Left lung (tissue), 14 donors: ENCODE measurements around the gene BCKDHB. TPM values are rescaled to one million over a fixed set of nuclear protein-coding genes. Genes with fewer than 3 reads are reported as not detected.
"Not testable (repeated sequence)": the region's sequence is repeated elsewhere in the genome, so short reads cannot be mapped to it uniquely, and the experiment has no call there.

ENCODE experiments used
- ATAC-seq: fragments of 200-7000 bp; cut with Tn5 transposase; one replicate; pipeline ENCODE4 v1.9.1; 2020; ENCODE audit warnings: moderate library complexity
- DNase-seq, 4 donors: peaks; one replicate each; pipeline ENCODE4 v3.0.0-alpha.2; 2013 to 2020
- H3K27ac ChIP-seq, 2 donors: fragments of 200-600 bp; sonication (generic) in 1 of 2; one replicate each; pipeline versions ENCODE4 v1.5.0 to v1.8.0; 2020 to 2021
- H3K27me3 ChIP-seq, 2 donors: fragments of 200-600 bp; sonication (generic) in 1 of 2; one replicate each; pipeline versions ENCODE4 v1.5.0 to v1.8.0; 2020 to 2021
- H3K36me3 ChIP-seq, 2 donors: fragments of 200-600 bp; sonication (generic) in 1 of 2; one replicate each; pipeline versions ENCODE4 v1.5.0 to v1.8.0; 2020 to 2021
- H3K4me1 ChIP-seq, 2 donors: fragments of 200-600 bp; one replicate each; pipeline ENCODE4 v1.8.0; 2021
- H3K4me3 ChIP-seq, 2 donors: fragments of 200-600 bp; sonication (generic) in 1 of 2; one replicate each; pipeline versions ENCODE4 v1.5.0 to v1.8.0; 2020 to 2021; ENCODE audit warnings: mild to moderate bottlenecking in 1 of 2
- H3K9me3 ChIP-seq, 2 donors: fragments of 200-600 bp; sonication (generic) in 1 of 2; one replicate each; pipeline versions ENCODE4 v1.5.0 to v1.8.0; 2020 to 2021
- CTCF ChIP-seq, 2 donors: fragments of 200-600 bp; sonication (generic) in 1 of 2; IDR thresholded peaks; one replicate each; pipeline versions ENCODE4 v1.5.0 to v1.8.0; 2021; ENCODE audit warnings: antibody characterized with exemption in 2 of 2
- intact Hi-C, 2 donors: fragments of 100-400 bp; cut with DNase I; formaldehyde crosslinking; loops; one replicate each; pipeline versions ENCODE4 v1.11.2 to v1.14.2; 2022
- long read RNA-seq, 12 donors: library from polyadenylated mRNA in 2 of 12; unstranded in 2 of 12; transcript quantifications; one replicate each; pipeline ENCODE4 v2.0.0 and lab custom pipeline, GENCODE V29; 2019 to 2026
- polyA plus RNA-seq, 6 donors: library from polyadenylated mRNA; unstranded; fragments of 120-200 nt; gene quantifications; one replicate each; pipeline ENCODE4 v1.2.1, GENCODE V29; 2013; ENCODE audit not compliant: insufficient read length in 6 of 6
- total RNA-seq, 2 donors: library from RNA; stranded (reverse); fragmentation: NEBNext Ultra II Directional; extraction: Animal tissue kit (Norgen Biotek cat#: 25700); gene quantifications; one replicate each; pipeline ENCODE4 v1.2.1, GENCODE V29; 2021
- donor health status: DM: no; HTN: yes; CAD: no.
- donor health status: DM: no; HTN: no; CAD: no.

BCKDHB gene
- total RNA-seq, result 10 to 100 TPM; 15.1 to 26.1 TPM
- polyA plus RNA-seq, result 10 to 100 TPM; 20.5 to 24.0 (median 22.0) TPM
- long read RNA-seq, donor 1, transcript BCKDHB-201 (10 exons, 3,692 nt), result major isoform, 7 of 22 reads
- long read RNA-seq, donor 1, partial matches to known transcripts, result 12 of 22 reads
- long read RNA-seq, donor 1, other reads (novel, unspliced or antisense), result 0 of 22 reads
- long read RNA-seq, donor 2, transcript BCKDHB-201 (10 exons, 3,692 nt), result major isoform, 8 of 10 reads
- long read RNA-seq, donor 2, partial matches to known transcripts, result 0 of 10 reads
- long read RNA-seq, donor 2, other reads (novel, unspliced or antisense), result 0 of 10 reads
- long read RNA-seq, donor 3, transcript BCKDHB-201 (10 exons, 3,692 nt), result major isoform, 7 of 19 reads
- long read RNA-seq, donor 3, partial matches to known transcripts, result 11 of 19 reads
- long read RNA-seq, donor 3, other reads (novel, unspliced or antisense), result 0 of 19 reads
- long read RNA-seq, donor 4, transcript BCKDHB-202 (11 exons, 1,514 nt), result major isoform, 5 of 10 reads
- long read RNA-seq, donor 4, partial matches to known transcripts, result 1 of 10 reads
- long read RNA-seq, donor 4, other reads (novel, unspliced or antisense), result 2 of 10 reads
- long read RNA-seq, donor 5, transcript BCKDHB-201 (10 exons, 3,692 nt), result major isoform, 7 of 11 reads
- long read RNA-seq, donor 5, partial matches to known transcripts, result 0 of 11 reads
- long read RNA-seq, donor 5, other reads (novel, unspliced or antisense), result 0 of 11 reads
- long read RNA-seq, donor 6, transcript BCKDHB-201 (10 exons, 3,692 nt), result major isoform, 6 of 7 reads
- long read RNA-seq, donor 6, partial matches to known transcripts, result 0 of 7 reads
- long read RNA-seq, donor 6, other reads (novel, unspliced or antisense), result 0 of 7 reads
- long read RNA-seq, donor 7, transcript BCKDHB-201 (10 exons, 3,692 nt), result major isoform, 5 of 5 reads
- long read RNA-seq, donor 7, partial matches to known transcripts, result 0 of 5 reads
- long read RNA-seq, donor 7, other reads (novel, unspliced or antisense), result 0 of 5 reads
- long read RNA-seq, donor 8, transcript BCKDHB-202 (11 exons, 1,514 nt), result major isoform, 7 of 12 reads
- long read RNA-seq, donor 8, transcript BCKDHB-201 (10 exons, 3,692 nt), result minor isoform, 5 of 12 reads
- long read RNA-seq, donor 8, partial matches to known transcripts, result 0 of 12 reads
- long read RNA-seq, donor 8, other reads (novel, unspliced or antisense), result 0 of 12 reads
- long read RNA-seq, donor 9, result 0 reads
- long read RNA-seq, donor 10, partial matches to known transcripts, result 1 of 3 reads
- long read RNA-seq, donor 10, other reads (novel, unspliced or antisense), result 1 of 3 reads
- long read RNA-seq, donor 11, transcript BCKDHB-201 (10 exons, 3,692 nt), result major isoform, 5 of 5 reads
- long read RNA-seq, donor 11, partial matches to known transcripts, result 0 of 5 reads
- long read RNA-seq, donor 11, other reads (novel, unspliced or antisense), result 0 of 5 reads
- long read RNA-seq, donor 12, partial matches to known transcripts, result 0 of 4 reads
- long read RNA-seq, donor 12, other reads (novel, unspliced or antisense), result 0 of 4 reads

DNA sequence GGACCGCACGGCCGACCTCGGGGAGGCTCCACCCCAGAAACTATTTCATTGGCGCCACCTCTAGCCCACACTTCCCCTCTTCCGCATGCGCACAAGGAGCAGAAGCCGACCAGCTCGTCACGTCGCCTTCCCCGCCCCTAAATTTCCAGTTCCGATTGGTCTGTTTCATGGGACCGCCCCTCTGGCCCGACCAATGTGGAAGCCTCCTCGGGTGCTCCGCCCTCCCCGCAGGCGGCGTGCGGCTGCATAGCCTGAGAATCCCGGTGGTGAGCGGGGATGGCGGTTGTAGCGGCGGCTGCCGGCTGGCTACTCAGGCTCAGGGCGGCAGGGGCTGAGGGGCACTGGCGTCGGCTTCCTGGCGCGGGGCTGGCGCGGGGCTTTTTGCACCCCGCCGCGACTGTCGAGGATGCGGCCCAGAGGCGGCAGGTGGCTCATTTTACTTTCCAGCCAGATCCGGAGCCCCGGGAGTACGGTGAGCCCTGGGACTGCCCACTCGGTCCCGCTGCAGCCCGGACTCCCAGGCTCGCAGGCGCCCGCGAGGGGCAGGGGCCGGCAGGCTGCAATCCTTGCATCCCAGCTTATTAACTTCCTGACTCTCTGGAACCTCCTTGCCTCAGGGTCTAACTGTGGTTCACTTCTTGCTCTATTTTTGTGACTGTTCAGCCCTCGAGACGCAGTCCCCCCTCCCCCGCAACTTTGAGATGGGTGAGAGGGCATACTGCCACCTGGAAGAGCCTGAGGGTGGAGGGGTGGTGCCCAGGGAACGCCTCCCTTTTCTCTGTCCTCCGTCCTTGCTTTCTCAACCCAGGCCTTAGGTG, at the start of gene BCKDHB:
Gene BCKDHB, plus strand, starts transcription at position 254 of the 818 bp plus-strand sequence. Its CDS starts 23 bp downstream, at position 277.
- Histone ChIP-seq H3K36me3 (no peaks in the 10 kb centered on the region), H3K27me3 (no peaks in the 10 kb centered on the region), H3K4me1 (peaks cover 0 to 6% of the 10 kb centered on the region in 2 donors), H3K9me3 (no peaks in the 10 kb centered on the region), H3K27ac (peak within 1 kb of the TSS; percentile 77 to 82), H3K4me3 (peak within 1 kb of the TSS; percentile 68 to 72)
- intact Hi-C loops, result no loop called here
- DNase-seq (peak; percentile 95 to 99 (median 98)), ATAC-seq (peak; percentile 100)
- TF ChIP-seq CTCF (IDR thresholded peaks at IDR 0.05), result no peak

GRCh38 chr6:80060774-80061173, 45.7 kb upstream of the BCKDHB start:
- ATAC-seq (no peak), DNase-seq (no peak)
- no peak overlapping the region for H3K4me3 ChIP-seq
- no peaks in the 10 kb centered on the region for H3K36me3 ChIP-seq
- no peak overlapping the region for H3K27ac ChIP-seq
- intact Hi-C loops, result no loop called here
- no peaks in the 10 kb centered on the region for H3K9me3 ChIP-seq
- no peaks in the 10 kb centered on the region for H3K27me3 ChIP-seq
- no peak for TF ChIP-seq CTCF (IDR thresholded peaks at IDR 0.05)
- no peaks in the 10 kb centered on the region for H3K4me1 ChIP-seq

DNA sequence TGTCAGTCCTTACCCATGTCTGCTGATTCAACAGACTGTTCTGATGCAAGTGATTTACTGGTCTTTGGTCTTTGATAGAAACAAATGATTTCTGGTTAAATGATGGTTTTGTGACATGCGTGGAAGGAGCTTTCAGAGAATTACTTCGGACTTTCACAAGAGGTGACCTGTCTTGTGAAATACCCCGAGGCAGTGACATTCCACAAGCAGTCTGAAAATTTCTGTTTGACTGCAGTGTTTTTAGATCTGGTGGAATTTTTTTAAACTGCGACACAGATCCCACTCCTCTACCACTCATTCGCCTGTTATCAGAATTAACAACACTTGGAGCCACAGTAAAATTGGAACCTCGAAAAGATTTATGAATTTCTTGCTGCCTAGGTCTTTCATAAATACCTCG, 38.3 kb upstream of the BCKDHB start:
- H3K4me3 ChIP-seq, H3K9me3 ChIP-seq, H3K27ac ChIP-seq, DNase-seq, H3K4me1 ChIP-seq, H3K36me3 ChIP-seq, intact Hi-C loops, H3K27me3 ChIP-seq, ATAC-seq: not testable (repeated sequence)

- intact Hi-C loops, H3K4me1 ChIP-seq, H3K36me3 ChIP-seq, H3K27ac ChIP-seq, H3K27me3 ChIP-seq, H3K4me3 ChIP-seq, H3K9me3 ChIP-seq, ATAC-seq, DNase-seq: not testable (repeated sequence)
Observed at GRCh38 chr6:80070431-80070830, 36.0 kb upstream of the BCKDHB start.

- intact Hi-C loops, result no loop called here
- no peaks in the 10 kb centered on the region for H3K4me1 ChIP-seq
- H3K27ac ChIP-seq, result no peak overlapping the region
- H3K36me3 ChIP-seq, result no peaks in the 10 kb centered on the region
- no peaks in the 10 kb centered on the region for H3K9me3 ChIP-seq
- ATAC-seq (no peak), DNase-seq (no peak)
- no peak for TF ChIP-seq CTCF (IDR thresholded peaks at IDR 0.05)
- no peak overlapping the region for H3K4me3 ChIP-seq
- H3K27me3 ChIP-seq, result no peaks in the 10 kb centered on the region
Observed at GRCh38 chr6:80077067-80077466, 29.4 kb upstream of the BCKDHB start.
